Left renal cortex interstitium (tissue), 4 donors: Measurements from ENCODE around the gene NCMAP. TPM values are rescaled to one million over a fixed set of nuclear protein-coding genes. Genes with fewer than 3 reads are reported as not detected.
"Not testable (repeated sequence)": the region's sequence is repeated elsewhere in the genome, so short reads cannot be mapped to it uniquely, and the experiment has no call there.

Experiments used
- DNase-seq, 4 donors: peaks; one replicate each; pipeline ENCODE4 v3.0.0-alpha.2; 2013; ENCODE audit warnings: low read depth in 4 of 4, low spot score in 2 of 4, missing footprints in 1 of 4
- polyA plus RNA-seq, 4 donors: library from polyadenylated mRNA; unstranded; fragments of 120-200 nt; gene quantifications; one replicate each; pipeline ENCODE4 v1.2.1, GENCODE V29; 2013; ENCODE audit not compliant: insufficient read length in 4 of 4

The NCMAP gene
- polyA plus RNA-seq: under 1 TPM; 0.66 to 0.96 (median 0.79) TPM

DNA sequence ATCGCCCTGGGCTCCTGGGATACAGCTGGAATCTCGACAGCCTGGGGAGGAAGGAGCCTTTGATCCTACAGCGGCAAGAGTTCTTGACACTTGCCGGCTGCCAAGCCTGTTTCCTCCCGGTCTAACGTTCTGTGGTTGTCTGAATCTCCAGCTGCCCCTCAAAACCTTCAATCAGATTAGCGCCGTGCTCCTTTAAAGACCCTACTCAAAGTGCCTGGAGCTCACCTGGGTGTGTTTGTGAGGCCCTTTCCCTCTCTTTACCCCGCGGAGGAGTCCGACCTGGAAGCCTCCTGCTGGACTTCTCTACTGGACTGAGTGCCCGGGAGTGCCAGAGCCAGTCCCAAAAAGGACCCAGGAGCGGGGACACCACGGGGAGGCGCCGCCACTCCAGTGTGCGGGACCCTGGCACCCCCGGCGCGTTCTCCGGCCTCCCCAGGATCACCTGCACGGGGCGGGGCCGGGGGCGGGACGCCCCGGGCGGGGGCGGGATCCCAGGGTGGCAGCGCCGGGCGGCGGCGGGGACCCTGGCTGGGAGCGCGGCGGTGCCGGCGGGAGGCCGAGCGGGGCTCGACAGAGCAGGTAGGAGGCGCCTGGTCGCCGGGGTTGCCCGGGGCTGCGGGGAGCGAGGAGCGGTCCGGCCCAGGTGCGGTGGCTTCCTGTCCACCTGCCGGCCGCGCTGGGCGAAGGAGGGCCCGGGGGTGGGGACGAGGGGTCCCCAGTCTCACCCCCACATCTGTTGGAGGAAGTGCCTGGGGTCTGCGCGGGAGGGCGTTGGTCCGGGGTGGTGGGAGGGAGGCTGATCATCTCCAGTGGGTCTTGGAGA lies at the start of gene NCMAP:
Gene NCMAP, plus strand, starts transcription at position 497 of the 823 bp plus-strand sequence. CDS start 39,344 bp downstream, outside the sequence.
- no peak for DNase-seq

- DNase-seq: no peak
Observed at GRCh38 chr1:24506691-24507381, 49.1 kb upstream of the NCMAP start.

DNA sequence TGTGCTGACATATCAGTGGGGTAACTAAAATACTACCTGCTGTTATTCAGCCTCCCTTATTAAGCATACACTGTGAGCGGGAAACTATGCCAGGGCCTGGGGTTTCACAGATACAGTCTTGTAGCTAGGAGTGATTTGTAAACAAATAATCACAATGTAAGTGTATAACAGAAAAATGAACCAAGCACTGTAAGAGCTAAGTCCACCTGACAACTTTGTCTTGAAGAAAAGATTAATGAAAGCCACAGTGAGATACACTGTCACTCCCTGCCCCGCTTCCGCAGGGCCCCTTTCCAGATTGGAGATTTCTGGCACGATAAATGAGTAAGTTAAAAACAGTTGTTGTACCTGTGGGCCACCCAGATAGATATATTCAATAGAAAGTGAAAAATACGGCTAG lies 48.5 kb upstream of the NCMAP start:
- no peak for DNase-seq

GRCh38 chr1:24508911-24509310 lies 47.0 kb upstream of the NCMAP start:
- DNase-seq: no peak

- no peak for DNase-seq
Observed at GRCh38 chr1:24513706-24514105, 42.2 kb upstream of the NCMAP start.

GRCh38 chr1:24514946-24515345 lies 40.9 kb upstream of the NCMAP start:
- DNase-seq: no peak

GRCh38 chr1:24515671-24516209 lies 40.1 kb upstream of the NCMAP start:
- DNase-seq: not testable (repeated sequence)

DNA sequence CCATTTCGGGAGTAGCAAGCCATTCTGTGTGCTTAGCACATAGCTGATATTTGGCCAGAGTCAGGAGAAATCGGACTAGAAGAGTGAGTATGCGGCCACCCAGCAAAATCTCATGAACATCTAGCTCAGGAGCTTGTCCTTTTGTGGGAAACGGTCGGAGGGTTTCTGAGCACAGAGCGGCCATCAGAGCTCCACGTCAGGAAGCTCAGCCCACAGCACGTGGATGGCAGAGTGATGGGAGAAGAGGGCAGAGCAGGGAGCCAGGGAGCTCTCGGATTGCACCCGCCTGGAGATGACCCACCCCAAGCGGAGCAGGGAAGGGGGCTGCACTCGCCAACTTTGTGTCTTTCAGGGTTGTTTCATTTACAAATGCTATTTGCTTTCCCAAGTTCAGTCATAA lies 39.4 kb upstream of the NCMAP start:
- DNase-seq: no peak

DNA sequence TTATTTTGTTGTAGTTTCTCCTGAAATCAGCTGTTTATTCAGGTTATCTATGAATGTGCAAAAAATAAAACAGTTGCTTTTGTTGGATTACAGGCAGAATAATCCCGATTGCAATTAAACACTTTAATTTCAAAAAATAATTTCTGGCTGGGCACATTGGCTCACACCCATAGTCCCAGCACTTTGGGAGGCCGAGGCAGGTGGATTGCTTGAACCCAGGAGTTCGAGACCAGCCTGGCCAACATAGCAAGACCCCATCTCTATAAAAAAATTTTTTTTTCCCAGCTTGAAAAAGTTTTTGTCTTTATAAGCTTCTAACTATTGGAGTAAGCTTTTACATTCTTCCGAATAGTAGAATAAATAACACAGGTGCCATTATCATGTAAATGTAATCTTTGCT lies 38.0 kb upstream of the NCMAP start:
- no peak for DNase-seq

DNA sequence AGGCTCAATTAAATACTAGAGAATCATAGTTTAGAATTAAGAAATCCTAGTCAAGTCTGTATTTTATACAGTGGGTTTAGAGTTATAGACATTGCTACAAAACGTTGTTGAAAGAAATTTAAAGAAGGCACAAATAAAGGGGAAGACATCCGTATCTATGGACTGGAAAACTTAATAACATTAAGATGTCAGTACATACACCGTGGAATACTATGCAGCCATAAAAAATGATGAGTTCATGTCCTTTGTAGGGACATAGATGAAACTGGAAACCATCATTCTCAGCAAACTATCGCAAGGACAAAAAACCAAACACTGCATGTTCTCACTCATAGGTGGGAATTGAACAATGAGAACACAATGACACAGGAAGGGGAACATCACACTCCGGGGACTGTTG lies 35.6 kb upstream of the NCMAP start:
- not testable (repeated sequence) for DNase-seq

- DNase-seq: no peak
Observed at GRCh38 chr1:24525606-24526005, 30.3 kb upstream of the NCMAP start.

GRCh38 chr1:24526045-24526444 lies 29.8 kb upstream of the NCMAP start:
- no peak for DNase-seq

DNA sequence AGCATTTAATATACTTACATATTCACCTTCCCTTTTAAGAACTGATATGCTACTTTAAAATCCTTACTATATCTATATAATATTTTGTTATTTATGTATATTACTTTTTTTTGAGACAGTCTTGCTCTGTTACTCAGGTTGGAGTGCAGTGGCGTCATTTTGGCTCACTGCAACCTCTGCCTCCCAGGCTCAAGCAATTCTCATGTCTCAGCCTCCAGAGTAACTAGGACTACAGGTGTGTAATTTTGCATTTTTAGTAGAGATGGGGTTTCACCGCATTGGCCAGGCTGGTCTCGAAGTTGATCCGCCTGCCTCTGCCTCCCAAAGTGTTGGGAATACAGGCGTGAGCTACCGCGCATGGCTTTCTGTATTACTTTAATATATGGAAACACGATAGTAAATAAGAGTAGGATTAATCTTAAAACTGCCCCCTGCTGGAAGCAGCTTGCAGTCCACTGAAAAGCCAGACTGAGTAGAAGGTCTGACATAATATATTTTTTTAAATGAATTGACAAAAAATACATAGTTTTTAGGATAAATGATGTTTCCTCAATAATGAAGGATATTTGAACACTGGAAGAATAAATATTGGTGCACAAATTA lies 28.8 kb upstream of the NCMAP start:
- no peak for DNase-seq

DNA sequence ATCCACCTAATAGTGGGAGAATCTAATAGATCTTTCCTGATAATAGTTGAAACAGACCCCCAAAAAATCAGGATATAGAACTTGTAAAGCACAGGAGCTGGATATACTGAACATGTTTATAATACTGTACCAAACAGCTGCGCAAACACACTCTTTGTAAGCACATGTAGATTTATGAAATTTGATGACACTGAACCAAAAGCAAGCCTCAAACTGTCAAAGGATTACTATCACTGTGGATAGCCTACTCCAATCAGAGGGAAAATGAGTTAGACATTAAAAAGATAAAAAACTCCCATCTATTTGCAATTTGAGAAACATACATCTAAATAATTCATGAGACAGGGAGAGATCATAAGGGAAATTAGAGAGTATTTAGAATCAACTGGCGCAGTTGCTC lies 27.1 kb upstream of the NCMAP start:
- no peak for DNase-seq

DNA sequence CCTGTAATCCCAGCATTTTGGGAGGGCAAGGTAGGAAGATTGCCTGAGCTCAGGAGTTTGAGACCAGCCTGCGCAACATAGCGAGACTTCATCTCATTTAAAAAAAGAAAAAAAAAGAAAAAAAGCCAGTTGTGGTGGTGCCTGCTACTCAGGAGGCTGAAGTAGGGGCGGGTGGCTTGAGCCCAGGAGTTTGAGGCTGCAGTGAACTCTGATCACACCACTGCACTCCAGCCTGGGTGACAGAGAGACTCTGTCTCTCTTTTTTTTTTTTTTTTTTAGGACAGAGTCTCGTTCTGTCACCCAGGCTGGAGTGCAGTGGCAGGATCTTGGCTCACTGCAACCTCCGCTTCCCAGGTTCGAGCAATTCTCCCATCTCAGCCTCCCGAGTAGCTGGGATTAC lies 26.6 kb upstream of the NCMAP start:
- not testable (repeated sequence) for DNase-seq

DNA sequence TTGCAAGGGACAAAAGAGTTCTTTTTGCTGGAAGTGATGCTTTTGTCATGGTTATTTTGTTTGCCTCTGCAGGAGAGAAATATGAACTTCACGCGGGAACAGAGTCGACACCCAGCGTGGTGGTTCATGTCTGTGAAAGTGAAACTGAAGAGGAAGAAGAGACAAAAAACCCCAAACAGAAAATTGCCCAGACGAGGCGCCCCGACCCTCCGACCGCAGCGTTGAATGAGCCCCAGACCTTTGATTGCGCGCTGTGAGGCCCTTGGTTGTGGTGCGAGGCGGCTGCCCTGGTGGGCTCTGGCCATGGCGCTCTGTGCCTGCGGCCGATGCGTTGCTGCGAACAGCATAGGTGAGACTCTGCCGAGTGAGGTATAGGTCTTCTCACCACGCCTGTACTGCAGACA lies 20.9 kb upstream of the NCMAP start:
- no peak for DNase-seq

DNA sequence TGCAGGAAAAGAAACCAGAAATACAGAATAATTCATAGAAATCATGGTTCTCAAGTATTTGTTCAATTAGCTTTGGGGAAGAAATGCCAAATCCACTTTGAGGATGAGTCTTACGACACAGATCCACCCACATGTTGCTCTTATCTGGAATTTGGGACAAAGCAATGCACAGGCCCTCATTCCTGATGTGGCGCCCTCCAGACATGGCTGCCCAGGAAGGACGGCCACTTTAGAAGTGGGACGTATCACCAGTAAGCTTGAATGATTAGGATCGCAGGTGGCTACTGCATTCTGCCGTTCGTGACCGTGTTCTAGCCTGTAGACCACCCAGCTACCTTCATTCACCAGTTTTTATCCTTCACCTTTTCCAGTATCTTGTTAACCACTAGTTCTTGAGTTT lies 20.1 kb upstream of the NCMAP start:
- no peak for DNase-seq

GRCh38 chr1:24536391-24536840 lies 19.5 kb upstream of the NCMAP start:
- DNase-seq: peak in 2 of 4 donors; percentile 45 to 71

DNA sequence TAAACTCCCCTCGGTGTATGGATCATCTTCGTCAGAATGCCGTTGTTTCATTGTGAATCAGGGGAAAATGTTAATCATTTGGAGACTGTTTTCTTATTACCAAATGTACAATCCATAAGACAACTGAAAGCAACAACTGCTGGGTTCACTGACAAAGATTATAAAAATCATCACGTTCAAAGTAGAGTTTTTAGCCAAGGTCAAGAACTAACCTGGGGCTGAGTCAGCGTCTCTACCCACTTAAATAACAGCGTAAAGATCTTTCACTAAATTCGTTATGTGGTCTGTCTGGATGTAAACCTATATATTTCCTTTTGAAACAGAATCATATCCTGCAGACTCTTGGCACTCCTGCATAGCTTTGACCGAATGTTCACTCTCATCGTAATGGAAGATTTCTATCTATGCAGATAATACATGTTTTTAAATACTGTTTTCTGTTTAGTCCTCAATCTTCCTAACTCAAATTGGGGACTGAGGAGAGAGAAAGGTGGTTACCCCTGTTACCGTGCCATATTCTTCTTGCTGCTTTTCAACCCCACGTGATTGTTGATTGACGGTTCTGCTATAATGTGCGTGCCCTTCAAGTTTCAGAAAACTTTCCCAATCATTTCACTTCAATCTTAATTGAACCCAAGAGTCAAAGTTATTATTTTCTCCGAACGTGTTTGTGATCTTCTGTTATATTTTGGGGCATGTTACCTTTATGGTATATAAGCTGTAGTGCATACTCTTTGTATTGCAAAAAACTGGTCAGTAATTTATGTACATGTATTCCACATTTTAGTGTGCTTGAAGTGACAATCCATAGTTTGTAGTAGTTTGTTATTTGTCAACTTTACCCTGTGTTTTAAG lies 15.6 kb upstream of the NCMAP start:
- no peak for DNase-seq
